Measurements from ENCODE around the gene POLG2.
"Not testable (repeated sequence)": the region's sequence is repeated elsewhere in the genome, so short reads cannot be mapped to it uniquely, and the experiment has no call there.

POLG2 gene

GRCh38 chr17:64505340-64506200, 8.7 kb upstream of the POLG2 start:
- DNase-seq: peak; percentile 91

- DNase-seq: no peak
These were observed 8.0 kb upstream of the POLG2 start for GRCh38 chr17:64504769-64505339.

- no peak for DNase-seq
These were observed 7.2 kb upstream of the POLG2 start for GRCh38 chr17:64503821-64504768.

- DNase-seq: no peak
These were observed 6.5 kb upstream of the POLG2 start for GRCh38 chr17:64503341-64503740.

GRCh38 chr17:64502809-64503208, 6.0 kb upstream of the POLG2 start:
- DNase-seq: no peak

GRCh38 chr17:64502021-64502420, 5.2 kb upstream of the POLG2 start:
- DNase-seq: no peak

- DNase-seq: no peak
These were observed 4.3 kb upstream of the POLG2 start for GRCh38 chr17:64500862-64501765.

- no peak for DNase-seq
These were observed 3.6 kb upstream of the POLG2 start for GRCh38 chr17:64500487-64500859.

GRCh38 chr17:64499805-64500486, 3.1 kb upstream of the POLG2 start:
- no peak for DNase-seq

- DNase-seq: no peak
These were observed 1.7 kb upstream of the POLG2 start for GRCh38 chr17:64498308-64499203.

GRCh38 chr17:64497565-64498035, 746 bp upstream of the POLG2 start:
- no peak for DNase-seq

GRCh38 chr17:64496348-64496785, 487 bp downstream of the POLG2 start:
- DNase-seq: no peak

GRCh38 chr17:64495300-64495699, 1.6 kb downstream of the POLG2 start:
- not testable (repeated sequence) for DNase-seq

GRCh38 chr17:64494121-64494520, 2.7 kb downstream of the POLG2 start:
- DNase-seq: no peak

- DNase-seq: peak; percentile 77
These were observed 4.3 kb downstream of the POLG2 start for GRCh38 chr17:64492481-64493109.

- DNase-seq: no peak
These were observed 4.9 kb downstream of the POLG2 start for GRCh38 chr17:64491994-64492393.

- DNase-seq: peak; percentile 68
These were observed 5.6 kb downstream of the POLG2 start for GRCh38 chr17:64491034-64491860.

GRCh38 chr17:64488301-64488700, 8.6 kb downstream of the POLG2 start:
- no peak for DNase-seq

- no peak for DNase-seq
These were observed 12.5 kb downstream of the POLG2 start for GRCh38 chr17:64484380-64484779.

Measured in CD4-positive, alpha-beta T cell treated with Interleukin-12 subunit alpha and Interleukin-12 subunit beta, for 1 hour (primary cell).